Measurements from ENCODE around the gene PRRX2. TPM values are rescaled to one million over a fixed set of nuclear protein-coding genes. Genes with fewer than 3 reads are reported as not detected.

Gene PRRX2
- total RNA-seq, 1 donor from 2014 or later, result 4.4 TPM

DNA sequence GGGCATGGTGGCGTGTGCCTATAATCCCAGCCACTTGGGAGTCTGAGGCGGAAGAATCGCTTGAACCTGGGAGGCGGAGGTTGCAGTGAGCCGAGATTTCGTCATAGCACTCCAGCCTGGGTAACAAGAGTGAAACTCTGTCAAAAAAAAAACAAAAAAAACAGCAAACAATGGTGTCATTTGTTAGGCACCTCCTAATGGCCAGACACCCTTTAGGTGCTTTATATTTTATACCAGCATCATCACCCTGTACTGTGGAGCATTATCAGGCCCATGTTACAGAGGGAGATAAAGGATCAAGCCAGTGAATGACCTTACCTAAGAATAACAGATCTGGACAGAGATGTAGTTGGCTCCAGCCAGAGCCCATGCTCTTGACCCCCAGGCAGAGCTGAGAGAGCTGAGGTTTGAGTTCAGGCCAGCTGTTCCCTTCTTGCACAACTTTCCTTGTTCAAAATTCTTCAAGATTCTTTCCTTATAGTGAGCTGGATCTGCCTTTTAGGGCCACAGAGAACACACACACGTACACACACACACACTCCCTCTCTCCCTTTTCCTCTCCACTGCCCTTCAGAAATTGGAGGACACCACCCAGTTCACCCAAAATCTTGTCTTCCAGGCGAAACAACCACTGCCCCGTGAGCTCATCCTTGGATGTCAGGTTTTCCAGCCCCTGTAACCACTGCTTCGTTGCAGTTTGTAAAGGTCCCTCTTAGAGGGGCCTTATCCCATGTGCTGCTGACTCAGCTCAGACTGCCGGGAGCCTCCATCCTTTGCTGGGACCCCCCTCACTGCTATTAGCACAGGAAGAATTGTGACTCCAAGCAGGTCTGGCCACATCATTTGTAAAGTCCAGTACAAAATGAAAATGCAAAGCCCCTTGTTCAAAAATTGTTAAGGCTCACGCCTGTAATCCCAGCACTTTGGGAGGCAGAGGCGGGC lies 97.8 kb downstream of the PRRX2 start:
- intact Hi-C loops (cut with DNase I), result loop anchor here (2.0 kb wide), 1 partner anchor 14 kb away; no protein-coding TSS in a partner anchor
- DNase-seq (ENCODE audit: low spot score), result no peak

DNA sequence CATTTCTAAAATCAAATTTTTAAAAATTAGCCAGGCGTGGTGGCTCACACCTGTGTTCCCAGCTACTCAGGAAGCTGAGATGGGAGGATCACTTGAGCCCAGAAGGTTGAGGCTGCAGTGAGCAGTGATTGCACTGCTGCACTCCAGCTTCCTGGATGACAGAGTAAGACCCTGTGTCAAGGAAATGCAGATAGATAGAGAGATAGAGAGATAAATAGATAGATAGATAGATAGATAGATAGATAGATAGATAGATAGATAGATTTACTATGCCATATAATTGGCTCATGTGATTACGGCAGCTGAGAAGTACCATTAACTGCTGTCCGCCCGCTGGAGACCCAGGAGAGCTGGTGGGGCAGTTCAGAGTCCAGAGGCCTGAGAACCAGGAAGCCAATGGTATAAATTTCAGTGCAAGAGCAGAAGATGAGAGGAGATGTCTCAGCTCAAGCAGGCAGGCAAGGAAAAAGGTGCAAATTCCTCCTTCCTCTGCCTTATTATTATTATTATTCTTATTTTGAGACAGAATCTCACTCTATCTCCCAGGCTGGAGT lies 100.4 kb downstream of the PRRX2 start:
- intact Hi-C loops (cut with DNase I), result no loop called here
- no peak for DNase-seq (ENCODE audit: low spot score)

DNA sequence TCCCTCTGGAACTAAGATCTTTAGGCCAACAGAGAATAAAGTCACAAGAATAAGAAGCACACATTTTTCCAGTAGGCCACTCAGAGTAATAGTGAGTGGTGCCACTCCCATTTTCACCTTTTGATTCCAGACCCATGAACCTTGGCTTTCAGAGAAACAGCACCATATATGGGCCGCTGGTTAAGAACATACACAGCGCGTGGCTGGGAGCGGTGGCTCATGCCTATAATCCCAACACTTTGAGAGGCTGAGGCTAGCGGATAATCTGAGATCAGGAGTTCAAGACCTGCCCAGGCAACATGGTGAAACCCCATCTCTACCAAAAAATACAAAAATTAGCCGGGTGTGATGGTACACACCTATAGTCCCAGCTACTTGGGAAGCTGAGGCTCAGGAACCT lies 103.0 kb downstream of the PRRX2 start:
- intact Hi-C loops (cut with DNase I), result no loop called here

DNA sequence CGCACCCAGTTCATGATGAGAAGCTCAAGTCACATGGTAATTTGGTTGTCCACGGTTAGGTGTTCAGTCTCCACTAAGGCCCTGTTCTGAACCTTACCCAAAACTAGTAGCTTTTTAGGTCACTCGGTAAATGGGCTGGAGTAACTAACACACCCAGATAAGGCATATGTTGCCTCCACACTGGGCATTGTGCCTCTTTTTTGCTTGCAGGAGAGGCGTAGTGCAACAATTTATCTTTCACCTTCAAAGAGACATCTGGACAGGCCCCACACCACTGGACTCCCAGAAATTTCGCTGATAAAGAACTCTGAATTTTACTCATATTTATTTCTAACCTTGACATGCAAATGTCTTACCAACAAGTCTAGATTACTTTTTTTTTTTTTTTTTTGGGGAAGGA lies 104.2 kb downstream of the PRRX2 start:
- intact Hi-C loops (cut with DNase I), result no loop called here
- no peak for DNase-seq (ENCODE audit: low spot score)

More for the DNA sequence above, 103.0 kb downstream of the PRRX2 start:
- DNase-seq (ENCODE audit: low spot score), result no peak

DNA sequence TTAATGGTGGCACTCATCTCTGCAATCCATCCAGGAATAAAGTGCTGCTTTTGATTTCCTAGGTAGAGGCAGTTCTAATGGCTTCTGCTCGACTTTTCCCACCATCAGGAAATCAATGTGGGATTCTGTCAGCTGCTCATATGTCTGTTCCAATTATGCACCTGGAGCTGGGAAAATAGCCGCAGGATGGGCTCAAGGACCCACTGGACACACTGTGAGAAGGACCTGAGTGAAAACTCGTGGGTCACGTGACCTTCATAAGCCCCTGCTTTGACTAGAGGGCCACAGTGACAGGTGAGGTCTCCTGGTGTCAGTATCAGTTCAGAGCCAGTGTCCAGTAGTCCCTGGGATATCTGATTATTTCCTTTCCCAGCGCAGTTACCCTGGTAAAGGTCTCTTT lies 105.3 kb downstream of the PRRX2 start:
- DNase-seq (ENCODE audit: low spot score), result no peak
- intact Hi-C loops (cut with DNase I), result no loop called here

Other genes with a start within 250 kb of the PRRX2 start
- 0.22 TPM for gene C9orf50, start 44.5 kb upstream of the PRRX2 start, total RNA-seq
- 49.5 TPM for gene NTMT1, start 39.5 kb upstream of the PRRX2 start, total RNA-seq
- gene ASB6, start 23.5 kb upstream of the PRRX2 start, total RNA-seq, result 10.2 TPM
- gene PTGES, start 87.4 kb downstream of the PRRX2 start, total RNA-seq, result 1.1 TPM
- 10.1 TPM for gene TOR1B, start 137.5 kb downstream of the PRRX2 start, total RNA-seq
- gene TOR1A, start 158.5 kb downstream of the PRRX2 start, total RNA-seq, result 14.0 TPM
- gene C9orf78, start 169.6 kb downstream of the PRRX2 start, total RNA-seq, result 30.7 TPM
- gene USP20, start 169.8 kb downstream of the PRRX2 start, total RNA-seq, result 16.0 TPM

Measured in cardiac septum (tissue), 1 donor.